Right atrium auricular region (tissue), 2 donors: Measurements from ENCODE around the gene SRGAP1. TPM values are rescaled to one million over a fixed set of nuclear protein-coding genes. Genes with fewer than 3 reads are reported as not detected.

Source experiments
- DNase-seq: peaks from one replicate; pipeline ENCODE4 v3.0.0-alpha.2; 2019; ENCODE audit warnings: low spot score
- H3K27ac ChIP-seq, 2 donors: fragments of 200-600 bp; sonication (generic); 1 replicate in 1 of 2; 2 replicates in 1 of 2; pipeline ENCODE4 v1.5.1; 2016 to 2019
- H3K27me3 ChIP-seq, 2 donors: fragments of 200-600 bp; sonication (generic); one replicate each; pipeline versions ENCODE4 v1.5.1 to v1.6.0; 2017 to 2019
- H3K36me3 ChIP-seq: fragments of 200-600 bp; sonication (generic); one replicate; pipeline ENCODE4 v1.5.1; 2016
- H3K4me1 ChIP-seq, 2 donors: fragments of 200-600 bp; sonication (generic); one replicate each; pipeline versions ENCODE4 v1.5.1 to v1.6.0; 2017 to 2019
- H3K4me3 ChIP-seq, 2 donors: fragments of 200-600 bp; sonication (generic); 1 replicate in 1 of 2; 2 replicates in 1 of 2; pipeline ENCODE4 v1.5.1; 2017 to 2019; ENCODE audit warnings: mild to moderate bottlenecking in 1 of 2, moderate library complexity in 1 of 2
- H3K9me3 ChIP-seq, 2 donors: fragments of 200-600 bp; sonication (generic); one replicate each; pipeline ENCODE4 v1.5.1; 2019
- total RNA-seq, 2 donors: library from RNA; depleted of rRNA; stranded (reverse); fragments of >200 nt; gene quantifications; one replicate each; pipeline ENCODE4 v1.1.0, GENCODE V29; 2016
- TF ChIP-seq, protein P1 (sequence below), 2 donors: fragments of 200-600 bp; sonication (generic); IDR thresholded peaks; one replicate each; pipeline ENCODE4 v1.5.1; 2019; ENCODE audit warnings: antibody characterized with exemption in 2 of 2

Gene SRGAP1
- total RNA-seq, 2 donors from 2014 or later = 1.4 to 3.3 TPM

DNA sequence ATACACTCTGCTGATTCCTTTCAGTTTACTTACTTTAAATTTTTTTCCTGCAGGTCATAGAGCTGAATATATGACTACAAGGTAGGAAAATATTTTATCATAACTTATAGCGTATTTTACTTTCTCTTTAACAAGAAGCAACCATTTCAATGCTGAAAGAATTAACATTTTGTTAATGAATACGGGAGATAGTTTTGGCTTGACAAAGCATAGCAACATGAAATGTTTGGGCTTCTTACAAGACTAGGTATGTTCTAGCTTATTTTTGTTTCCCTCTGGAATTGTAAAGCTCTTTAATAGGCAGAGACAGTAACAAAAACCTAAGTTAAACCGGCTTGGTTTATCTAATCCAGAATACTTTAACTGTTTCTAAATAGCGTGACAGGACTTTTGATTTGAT lies 242.4 kb downstream of the SRGAP1 start:
- no peaks in the 10 kb centered on the region for H3K9me3 ChIP-seq
- no peak overlapping the region for H3K27ac ChIP-seq
- H3K4me3 ChIP-seq = no peak overlapping the region
- H3K27me3 ChIP-seq = no peaks in the 10 kb centered on the region
- peaks cover 0 to 44% of the 10 kb centered on the region in 2 donors for H3K4me1 ChIP-seq
- TF ChIP-seq, protein P1, sequence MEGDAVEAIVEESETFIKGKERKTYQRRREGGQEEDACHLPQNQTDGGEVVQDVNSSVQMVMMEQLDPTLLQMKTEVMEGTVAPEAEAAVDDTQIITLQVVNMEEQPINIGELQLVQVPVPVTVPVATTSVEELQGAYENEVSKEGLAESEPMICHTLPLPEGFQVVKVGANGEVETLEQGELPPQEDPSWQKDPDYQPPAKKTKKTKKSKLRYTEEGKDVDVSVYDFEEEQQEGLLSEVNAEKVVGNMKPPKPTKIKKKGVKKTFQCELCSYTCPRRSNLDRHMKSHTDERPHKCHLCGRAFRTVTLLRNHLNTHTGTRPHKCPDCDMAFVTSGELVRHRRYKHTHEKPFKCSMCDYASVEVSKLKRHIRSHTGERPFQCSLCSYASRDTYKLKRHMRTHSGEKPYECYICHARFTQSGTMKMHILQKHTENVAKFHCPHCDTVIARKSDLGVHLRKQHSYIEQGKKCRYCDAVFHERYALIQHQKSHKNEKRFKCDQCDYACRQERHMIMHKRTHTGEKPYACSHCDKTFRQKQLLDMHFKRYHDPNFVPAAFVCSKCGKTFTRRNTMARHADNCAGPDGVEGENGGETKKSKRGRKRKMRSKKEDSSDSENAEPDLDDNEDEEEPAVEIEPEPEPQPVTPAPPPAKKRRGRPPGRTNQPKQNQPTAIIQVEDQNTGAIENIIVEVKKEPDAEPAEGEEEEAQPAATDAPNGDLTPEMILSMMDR (IDR thresholded peaks at IDR 0.05) = no peak
- H3K36me3 ChIP-seq = no peaks in the 10 kb centered on the region
- no peak for DNase-seq

DNA sequence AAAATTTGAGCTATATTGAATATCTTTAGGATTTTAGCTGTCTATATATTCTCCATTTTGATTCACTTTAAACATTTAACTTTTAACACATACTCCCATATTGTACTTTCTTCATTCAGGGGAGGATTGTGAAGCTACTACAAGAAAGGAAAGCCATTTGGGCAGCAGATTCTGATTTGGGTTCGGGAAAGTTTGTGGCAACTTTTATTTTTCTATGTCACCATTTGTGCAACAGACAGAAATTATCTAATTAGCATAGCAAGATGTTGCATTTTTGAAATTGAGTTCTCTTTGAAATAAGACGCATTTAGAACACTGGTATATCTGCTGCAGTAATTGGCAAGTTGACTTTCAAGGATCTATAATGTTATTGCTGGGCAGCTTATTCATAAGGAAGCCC lies 243.3 kb downstream of the SRGAP1 start:
- Histone ChIP-seq H3K4me1 (peaks cover 0 to 39% of the 10 kb centered on the region in 2 donors), H3K27me3 (no peaks in the 10 kb centered on the region), H3K36me3 (no peaks in the 10 kb centered on the region), H3K4me3 (no peak overlapping the region), H3K27ac (peak overlapping the region; percentile 79 to 88), H3K9me3 (no peaks in the 10 kb centered on the region)
- TF ChIP-seq, protein P1 (IDR thresholded peaks at IDR 0.05) = no peak
- no peak for DNase-seq

DNA sequence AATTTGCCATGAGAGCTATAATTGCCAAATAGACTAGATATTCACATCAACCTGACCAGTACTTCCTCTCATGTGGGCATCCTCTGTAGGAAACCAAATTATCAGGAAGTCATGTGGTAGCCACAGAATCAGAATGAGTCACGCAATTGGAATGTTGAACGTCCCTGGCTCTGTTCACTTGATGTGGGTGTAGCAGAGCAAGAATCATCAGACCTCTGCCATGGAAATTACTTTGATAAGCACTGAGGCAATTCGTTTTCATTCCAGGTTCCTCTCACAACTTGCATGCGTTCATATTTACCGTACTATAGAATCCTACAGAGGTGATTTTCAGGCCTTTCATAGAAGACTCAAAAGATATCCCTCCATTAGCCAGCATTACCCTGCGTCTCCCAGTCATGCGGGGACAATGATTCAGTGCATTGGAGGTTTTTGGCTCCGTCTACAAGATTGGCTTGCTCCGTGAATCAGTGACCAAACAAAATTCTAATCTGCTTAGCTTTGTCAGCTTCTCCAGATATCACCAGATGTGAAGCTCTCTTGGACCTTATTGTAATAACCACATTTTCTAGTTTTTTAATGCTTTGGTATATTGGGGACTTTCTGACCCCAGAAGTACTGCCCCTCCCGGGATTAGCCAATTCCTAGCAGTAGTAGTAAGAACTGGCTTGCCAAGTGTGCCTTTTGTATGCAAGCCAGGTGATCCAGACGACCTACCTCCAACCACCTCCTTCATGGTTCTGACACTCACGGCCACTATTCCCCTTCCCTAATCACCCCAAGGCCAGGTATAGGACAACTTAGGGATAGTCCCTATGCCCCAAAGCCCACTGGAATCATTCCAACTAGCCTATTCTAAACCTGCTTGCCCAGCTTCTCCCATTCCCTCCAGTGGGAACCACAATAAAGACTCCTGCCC lies 244.2 kb downstream of the SRGAP1 start:
- H3K4me1 ChIP-seq = peaks cover 0 to 30% of the 10 kb centered on the region in 2 donors
- no peaks in the 10 kb centered on the region for H3K9me3 ChIP-seq
- TF ChIP-seq, protein P1 (IDR thresholded peaks at IDR 0.05) = no peak
- peak overlapping the region; percentile 79 to 88 for H3K27ac ChIP-seq
- peak overlapping the region in 1 of 2 donors; percentile 18 for H3K4me3 ChIP-seq
- no peaks in the 10 kb centered on the region for H3K27me3 ChIP-seq
- no peaks in the 10 kb centered on the region for H3K36me3 ChIP-seq
- peak; percentile 88 for DNase-seq

DNA sequence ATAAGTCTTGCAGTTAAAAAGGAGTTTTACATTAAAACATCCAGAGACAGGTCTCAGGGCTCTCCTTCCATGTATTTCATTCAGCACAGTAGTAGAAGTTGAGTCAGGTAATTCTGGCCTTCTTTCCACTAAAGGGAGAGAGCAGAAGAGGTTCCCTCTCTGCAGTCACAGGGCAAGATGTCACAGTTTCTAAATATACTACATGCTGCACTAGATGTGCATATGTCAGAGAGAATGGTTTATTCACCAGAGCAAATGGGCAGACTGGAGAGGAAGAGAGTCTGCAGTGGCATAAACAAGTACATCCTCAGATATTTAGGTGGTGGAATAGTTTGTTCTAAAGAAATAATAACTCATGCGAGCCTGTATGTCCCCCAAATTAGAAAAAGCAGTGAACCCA lies 245.5 kb downstream of the SRGAP1 start:
- Histone ChIP-seq H3K9me3 (no peaks in the 10 kb centered on the region), H3K4me3 (no peak overlapping the region), H3K27ac (peak overlapping the region; percentile 79 to 88)

DNA sequence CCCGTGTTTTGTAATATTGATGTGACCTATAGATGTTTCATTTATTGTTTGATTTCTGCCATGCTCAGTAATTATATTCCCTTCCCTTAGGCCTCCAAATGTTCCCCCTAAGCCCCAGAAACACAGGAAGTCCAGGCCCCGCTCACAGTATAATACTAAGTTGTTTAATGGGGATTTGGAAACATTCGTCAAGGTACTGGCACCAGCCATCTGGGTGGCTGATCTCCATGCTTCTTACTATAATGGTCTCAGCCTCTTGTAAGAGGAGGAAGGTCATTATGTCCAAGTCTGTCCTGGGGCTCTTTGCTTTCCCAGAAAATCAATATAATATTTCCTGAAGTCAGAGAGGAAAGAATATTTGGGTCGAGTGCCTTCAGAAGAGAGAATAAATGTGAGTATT lies 246.7 kb downstream of the SRGAP1 start:
- no peak overlapping the region for H3K27ac ChIP-seq
- H3K36me3 ChIP-seq = no peaks in the 10 kb centered on the region
- DNase-seq = no peak
- peaks cover 0 to 25% of the 10 kb centered on the region in 2 donors for H3K4me1 ChIP-seq
- H3K27me3 ChIP-seq = no peaks in the 10 kb centered on the region
- no peak overlapping the region for H3K4me3 ChIP-seq
- H3K9me3 ChIP-seq = no peaks in the 10 kb centered on the region
- TF ChIP-seq, protein P1 (IDR thresholded peaks at IDR 0.05) = no peak

More for the DNA sequence above, 245.5 kb downstream of the SRGAP1 start:
- H3K27me3 ChIP-seq = no peaks in the 10 kb centered on the region
- DNase-seq = no peak
- TF ChIP-seq, protein P1 (IDR thresholded peaks at IDR 0.05) = no peak
- H3K36me3 ChIP-seq = no peaks in the 10 kb centered on the region
- H3K4me1 ChIP-seq = peaks cover 0 to 25% of the 10 kb centered on the region in 2 donors
